DOHH2 (cell line): Measurements from ENCODE around the gene SAPCD1.

Experiments
- H3F3A ChIP-seq: fragments of 200-600 bp; sonication (generic), shearing (Covaris generic); 2 replicates; pipeline ENCODE4 v1.6.0; 2016; ENCODE audit warnings: antibody characterized with exemption, mild to moderate bottlenecking; ENCODE audit not compliant: control insufficient read depth, insufficient read depth
- H3K27ac ChIP-seq: fragments of 200-600 bp; sonication (generic); 2 replicates; pipeline ENCODE4 v1.5.1; 2014; ENCODE audit warnings: low read depth, mild to moderate bottlenecking, low read length, moderate library complexity
- H3K27me3 ChIP-seq: fragments of 200-600 bp; sonication (generic); 2 replicates; pipeline ENCODE4 v1.6.1; 2014; ENCODE audit warnings: mild to moderate bottlenecking, low read length, mixed read lengths; ENCODE audit not compliant: control insufficient read depth
- H3K36me3 ChIP-seq: fragments of 200-600 bp; sonication (generic); 2 replicates; pipeline ENCODE4 v1.6.1; 2014; ENCODE audit warnings: mild to moderate bottlenecking, low read length, moderate library complexity, mixed read lengths; ENCODE audit not compliant: control insufficient read depth
- H3K4me1 ChIP-seq: fragments of 200-600 bp; sonication (generic); 2 replicates; pipeline ENCODE4 v1.6.1; 2014; ENCODE audit warnings: mild to moderate bottlenecking, low read length, mixed read lengths; ENCODE audit not compliant: control insufficient read depth
- H3K4me2 ChIP-seq: fragments of 200-600 bp; sonication (generic); 2 replicates; pipeline ENCODE4 v1.6.0; 2014; ENCODE audit warnings: mild to moderate bottlenecking, low read length, moderate library complexity
- H3K4me3 ChIP-seq: fragments of 200-600 bp; sonication (generic); 2 replicates; pipeline ENCODE4 v1.5.1; 2014; ENCODE audit warnings: mild to moderate bottlenecking, low read length, mixed read lengths
- H3K79me2 ChIP-seq: fragments of 200-600 bp; sonication (generic); 2 replicates; pipeline ENCODE4 v1.6.1; 2014; ENCODE audit warnings: mild to moderate bottlenecking, low read length, mixed read lengths; ENCODE audit not compliant: control insufficient read depth
- H3K9me2 ChIP-seq: fragments of 200-600 bp; sonication (generic); replicated peaks from 2 replicates; pipeline ENCODE4 v1.6.1; 2014; ENCODE audit warnings: mild to moderate bottlenecking, low read length, mixed read lengths; ENCODE audit not compliant: control insufficient read depth
- H3K9me3 ChIP-seq: fragments of 200-600 bp; sonication (generic); 2 replicates; pipeline ENCODE4 v1.6.1; 2014; ENCODE audit warnings: antibody characterized with exemption, low read length, mixed read lengths; ENCODE audit not compliant: control insufficient read depth, insufficient read depth
- H4K20me1 ChIP-seq: fragments of 200-600 bp; sonication (generic); 2 replicates; pipeline ENCODE4 v1.6.0; 2014; ENCODE audit warnings: low read depth, mild to moderate bottlenecking, antibody characterized with exemption, low read length, moderate library complexity; ENCODE audit not compliant: control insufficient read depth, insufficient read depth
- EZH2phosphoT487 ChIP-seq: fragments of 200-600 bp; sonication (generic); IDR thresholded peaks from 2 replicates; pipeline ENCODE4 v1.6.1; 2017; ENCODE audit warnings: borderline replicate concordance, mild to moderate bottlenecking, antibody characterized with exemption, low read length, moderate library complexity, mixed read lengths
- TF ChIP-seq, protein P1 (sequence below): fragments of 200-600 bp; sonication (generic); IDR thresholded peaks from one replicate; pipeline ENCODE4 v1.5.1; 2014; ENCODE audit warnings: antibody characterized with exemption, mild to moderate bottlenecking, low read depth, low read length; ENCODE audit not compliant: poor library complexity, severe bottlenecking

The SAPCD1 gene

DNA sequence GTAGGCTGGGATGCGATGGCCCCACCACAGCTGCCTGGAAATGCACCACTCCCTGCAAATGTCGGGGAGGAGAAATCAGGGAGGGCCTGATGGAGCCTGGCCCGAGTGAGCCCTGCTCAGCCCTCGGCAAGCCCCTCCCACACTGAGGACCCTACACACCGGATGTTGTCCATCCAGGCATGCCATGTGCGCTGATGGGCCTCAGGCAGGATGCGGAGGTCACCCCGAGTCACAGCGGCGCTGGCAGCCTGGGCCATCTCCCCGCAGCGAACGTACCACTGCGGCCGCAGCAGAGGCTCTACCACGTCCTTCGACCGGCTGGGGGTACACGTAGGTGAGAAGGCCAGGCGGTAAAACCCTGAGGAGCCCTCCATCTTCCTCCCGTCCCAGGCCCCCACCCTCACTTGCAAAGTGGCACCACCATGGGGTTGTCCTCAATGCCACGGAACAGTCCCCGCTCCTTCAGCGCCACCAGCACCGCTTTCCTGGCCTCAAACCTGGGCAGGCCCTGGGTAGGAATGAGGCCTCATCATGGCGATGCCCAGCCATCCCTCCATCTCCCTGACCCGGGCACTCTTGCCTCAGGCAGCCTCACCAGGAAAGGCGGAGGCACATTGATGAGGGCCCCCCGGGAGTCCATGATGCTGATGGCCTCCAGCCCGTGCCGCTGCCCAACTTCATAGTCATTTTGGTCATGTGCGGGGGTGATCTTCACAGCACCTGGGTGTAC, 19.8 kb downstream of the SAPCD1 start:
- Histone ChIP-seq H3K79me2 (no peaks in the 10 kb centered on the region), H3K27ac (no peak overlapping the region), H3K4me3 (no peak overlapping the region), H3K36me3 (peaks cover 81% of the 10 kb centered on the region), H3K27me3 (no peaks in the 10 kb centered on the region), H3K4me2 (no peak overlapping the region), H3K9me2 (no peaks in the 10 kb centered on the region), H3F3A (no peaks in the 10 kb centered on the region), H4K20me1 (no peaks in the 10 kb centered on the region), H3K4me1 (peaks cover 7% of the 10 kb centered on the region), H3K9me3 (no peaks in the 10 kb centered on the region)
- TF ChIP-seq EZH2phosphoT487, result no peak
- TF ChIP-seq, protein P1, sequence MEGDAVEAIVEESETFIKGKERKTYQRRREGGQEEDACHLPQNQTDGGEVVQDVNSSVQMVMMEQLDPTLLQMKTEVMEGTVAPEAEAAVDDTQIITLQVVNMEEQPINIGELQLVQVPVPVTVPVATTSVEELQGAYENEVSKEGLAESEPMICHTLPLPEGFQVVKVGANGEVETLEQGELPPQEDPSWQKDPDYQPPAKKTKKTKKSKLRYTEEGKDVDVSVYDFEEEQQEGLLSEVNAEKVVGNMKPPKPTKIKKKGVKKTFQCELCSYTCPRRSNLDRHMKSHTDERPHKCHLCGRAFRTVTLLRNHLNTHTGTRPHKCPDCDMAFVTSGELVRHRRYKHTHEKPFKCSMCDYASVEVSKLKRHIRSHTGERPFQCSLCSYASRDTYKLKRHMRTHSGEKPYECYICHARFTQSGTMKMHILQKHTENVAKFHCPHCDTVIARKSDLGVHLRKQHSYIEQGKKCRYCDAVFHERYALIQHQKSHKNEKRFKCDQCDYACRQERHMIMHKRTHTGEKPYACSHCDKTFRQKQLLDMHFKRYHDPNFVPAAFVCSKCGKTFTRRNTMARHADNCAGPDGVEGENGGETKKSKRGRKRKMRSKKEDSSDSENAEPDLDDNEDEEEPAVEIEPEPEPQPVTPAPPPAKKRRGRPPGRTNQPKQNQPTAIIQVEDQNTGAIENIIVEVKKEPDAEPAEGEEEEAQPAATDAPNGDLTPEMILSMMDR, result no peak

DNA sequence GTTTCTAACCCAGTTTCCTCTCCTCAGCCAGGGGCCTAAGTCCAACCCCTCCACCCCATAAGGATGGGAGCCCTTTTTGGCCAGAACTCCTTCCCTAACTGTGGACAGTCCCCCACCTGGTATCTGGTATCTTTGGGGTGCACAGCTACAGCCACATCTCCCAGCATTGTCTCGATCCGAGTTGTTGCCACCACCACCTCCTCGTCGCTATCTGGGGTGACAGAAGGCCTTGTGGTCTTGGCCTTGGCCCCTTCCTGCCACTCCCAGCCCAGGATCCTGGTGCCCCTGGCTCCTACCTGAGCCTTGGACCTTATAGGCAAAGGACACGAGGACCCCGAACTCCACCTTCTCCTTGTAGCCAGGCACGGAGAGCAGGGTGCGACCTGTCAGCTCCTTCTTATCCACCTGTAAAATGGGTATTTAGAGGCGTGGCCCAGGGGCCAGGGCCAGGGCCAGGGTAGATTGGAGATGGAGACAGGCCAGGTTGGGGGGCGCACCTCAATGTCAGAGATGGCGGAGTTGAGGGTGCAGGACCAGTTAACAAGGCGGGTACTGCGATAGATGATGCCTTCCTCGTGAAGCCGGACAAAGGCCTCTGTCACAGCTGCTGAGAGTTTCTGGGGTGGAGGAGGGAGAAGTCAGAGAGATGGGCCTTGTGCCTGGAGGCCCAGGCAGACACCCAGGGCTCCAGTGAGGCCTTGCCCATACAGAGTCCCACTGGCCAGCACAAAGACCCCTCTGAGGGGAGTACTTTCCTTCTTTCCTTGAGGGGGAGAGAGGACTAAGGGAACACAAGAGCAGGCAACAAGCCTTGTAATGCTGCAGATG, 21.9 kb downstream of the SAPCD1 start:
- Histone ChIP-seq H3K27me3 (no peaks in the 10 kb centered on the region), H3K9me3 (no peaks in the 10 kb centered on the region), H4K20me1 (peaks cover 4% of the 10 kb centered on the region; the same call in 1 of the 2 replicates), H3F3A (peaks cover 6% of the 10 kb centered on the region), H3K4me2 (no peak overlapping the region), H3K36me3 (peaks cover 78% of the 10 kb centered on the region), H3K4me3 (no peak overlapping the region), H3K79me2 (peaks cover 5% of the 10 kb centered on the region), H3K4me1 (peaks cover 5% of the 10 kb centered on the region), H3K9me2 (no peaks in the 10 kb centered on the region), H3K27ac (no peak overlapping the region)
- TF ChIP-seq, protein P1, result no peak
- TF ChIP-seq EZH2phosphoT487, result no peak

DNA sequence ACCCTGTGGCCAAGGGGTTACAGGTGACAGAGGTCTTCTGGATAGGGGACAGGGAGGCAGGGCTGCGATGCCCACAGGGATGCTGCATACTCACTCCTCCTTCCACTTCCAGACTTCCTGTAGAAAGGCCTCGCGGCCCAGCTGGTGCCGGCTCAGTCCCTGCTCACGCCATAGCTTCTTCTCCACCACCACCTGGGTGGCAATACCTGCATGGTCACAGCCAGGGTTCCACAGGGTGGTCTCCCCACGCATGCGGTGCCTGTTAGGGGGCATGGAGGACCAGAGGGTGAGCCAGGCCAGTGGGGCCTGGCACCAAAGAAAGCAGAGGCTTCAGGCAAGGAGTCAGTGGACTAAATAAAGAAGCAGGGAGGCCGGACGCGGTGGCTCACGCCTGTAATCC, 23.0 kb downstream of the SAPCD1 start:
- Histone ChIP-seq H3K36me3 (peaks cover 71% of the 10 kb centered on the region), H4K20me1 (peaks cover 4% of the 10 kb centered on the region; the same call in 1 of the 2 replicates), H3K9me3 (no peaks in the 10 kb centered on the region), H3F3A (peaks cover 7% of the 10 kb centered on the region), H3K9me2 (no peaks in the 10 kb centered on the region), H3K27me3 (no peaks in the 10 kb centered on the region), H3K4me1 (peaks cover 16% of the 10 kb centered on the region), H3K4me3 (no peak overlapping the region), H3K27ac (no peak overlapping the region), H3K79me2 (peaks cover 5% of the 10 kb centered on the region), H3K4me2 (no peak overlapping the region)
- TF ChIP-seq, protein P1, result no peak
- no peak for TF ChIP-seq EZH2phosphoT487
